ENCODE results near the gene CNPY1. TPM values are rescaled to one million over a fixed set of nuclear protein-coding genes. Genes with fewer than 3 reads are reported as not detected.

The CNPY1 gene
- total RNA-seq, 4 donors from 2014 or later, result not detected

- intact Hi-C loops (cut with DNase I), result no loop called here
- TF ChIP-seq CTCF (IDR thresholded peaks at IDR 0.05), result no peak
- TF ChIP-seq POLR2A (IDR thresholded peaks at IDR 0.05), result no peak
Observed at GRCh38 chr7:155455776-155456737, 90.3 kb downstream of the CNPY1 start.

GRCh38 chr7:155455132-155455693 lies 91.1 kb downstream of the CNPY1 start:
- no peak for TF ChIP-seq CTCF (IDR thresholded peaks at IDR 0.05)
- Histone ChIP-seq H3K27me3 (peaks cover 74% of the 10 kb centered on the region), H3K4me1 (peaks cover 27 to 46% of the 10 kb centered on the region in 2 donors), H3K27ac (no peak overlapping the region), H3K4me3 (replicated peaks in 1 of 3) (no peak overlapping the region), H3K9me3 (no peaks in the 10 kb centered on the region), H3K36me3 (no peaks in the 10 kb centered on the region)
- 4% methylated on average over 15 of the region's 15 CpGs for WGBS, 2 donors
- DNase-seq, result no peak
- intact Hi-C loops (cut with DNase I), result no loop called here

More at GRCh38 chr7:155455776-155456737, 90.3 kb downstream of the CNPY1 start:
- Histone ChIP-seq H3K9me3 (no peaks in the 10 kb centered on the region), H3K27ac (no peak overlapping the region), H3K4me1 (peaks cover 27 to 46% of the 10 kb centered on the region in 2 donors), H3K27me3 (peaks cover 74% of the 10 kb centered on the region), H3K4me3 (replicated peaks in 1 of 3) (no peak overlapping the region), H3K36me3 (no peaks in the 10 kb centered on the region)
- WGBS, 2 donors, result 6 to 7% methylated on average over 15 to 20 of the region's 27 CpGs
- no peak for DNase-seq

- no peak for DNase-seq
- WGBS, 2 donors, result 4% methylated on average over 41 to 55 of the region's 82 CpGs
- no peak for TF ChIP-seq POLR2A (IDR thresholded peaks at IDR 0.05)
- TF ChIP-seq CTCF (IDR thresholded peaks at IDR 0.05), result no peak
- intact Hi-C loops (cut with DNase I), result no loop called here
- no peaks in the 10 kb centered on the region for H3K9me3 ChIP-seq
- peaks cover 26 to 50% of the 10 kb centered on the region in 2 donors for H3K4me1 ChIP-seq
- peaks cover 74% of the 10 kb centered on the region for H3K27me3 ChIP-seq
- no peaks in the 10 kb centered on the region for H3K36me3 ChIP-seq
- H3K4me3 ChIP-seq (replicated peaks in 1 of 3), result no peak overlapping the region
- no peak overlapping the region for H3K27ac ChIP-seq
Observed at GRCh38 chr7:155454183-155455112, 91.9 kb downstream of the CNPY1 start.

- no peak for DNase-seq
- TF ChIP-seq CTCF (IDR thresholded peaks at IDR 0.05) (no peak), POLR2A (IDR thresholded peaks at IDR 0.05) (no peak)
- H3K27ac ChIP-seq, result no peak overlapping the region
- H3K4me1 ChIP-seq, result peaks cover 23 to 52% of the 10 kb centered on the region in 2 donors
- 4 to 6% methylated on average over 10 to 26 of the region's 57 CpGs for WGBS, 2 donors
- H3K36me3 ChIP-seq, result no peaks in the 10 kb centered on the region
- intact Hi-C loops (cut with DNase I), result no loop called here
- no peak overlapping the region for H3K4me3 ChIP-seq (replicated peaks in 1 of 3)
- peaks cover 74% of the 10 kb centered on the region for H3K27me3 ChIP-seq
- no peaks in the 10 kb centered on the region for H3K9me3 ChIP-seq
Observed at GRCh38 chr7:155453296-155454182, 92.8 kb downstream of the CNPY1 start.

Measured in thyroid gland (tissue), 4 donors.